Measurements from ENCODE around the gene MED12L.

MED12L gene

DNA sequence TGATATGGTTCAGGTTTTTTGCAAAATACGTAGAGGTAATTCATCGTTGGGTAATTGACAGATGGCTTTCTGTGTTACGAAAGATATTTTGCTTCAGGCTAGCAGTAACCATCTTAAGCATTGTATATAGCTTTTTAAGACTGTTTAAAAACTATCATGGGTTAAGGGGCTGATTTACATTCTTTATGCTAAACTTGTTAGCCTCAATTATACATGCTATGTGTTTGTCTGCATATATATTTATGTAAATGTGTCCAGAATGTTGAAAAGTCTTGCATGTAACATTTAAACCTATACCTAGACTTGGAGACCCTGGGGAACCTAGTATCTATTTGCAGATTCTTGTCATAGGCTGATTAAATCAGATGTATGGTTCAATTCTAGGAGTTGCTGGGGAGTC lies 204.0 kb downstream of the MED12L start:
- Histone ChIP-seq H3K9me3 (ENCODE audit: control insufficient read depth in 1 of 2, low read length in 2 of 2) (no peaks in the 10 kb centered on the region), H3K36me3 (ENCODE audit: control insufficient read depth in 1 of 2, insufficient read depth in 2 of 2, low read length in 2 of 2) (no peaks in the 10 kb centered on the region), H3K4me3 (ENCODE audit: low read depth in 1 of 2, low read length in 2 of 2) (no peak overlapping the region), H3K27me3 (ENCODE audit: low read depth, low read length) (no peaks in the 10 kb centered on the region), H3K27ac (ENCODE audit: low read length) (no peak overlapping the region), H3K4me1 (ENCODE audit: control insufficient read depth in 1 of 2, insufficient read depth in 2 of 2, low read length in 2 of 2) (peaks cover 0 to 1% of the 10 kb centered on the region in 2 donors)

DNA sequence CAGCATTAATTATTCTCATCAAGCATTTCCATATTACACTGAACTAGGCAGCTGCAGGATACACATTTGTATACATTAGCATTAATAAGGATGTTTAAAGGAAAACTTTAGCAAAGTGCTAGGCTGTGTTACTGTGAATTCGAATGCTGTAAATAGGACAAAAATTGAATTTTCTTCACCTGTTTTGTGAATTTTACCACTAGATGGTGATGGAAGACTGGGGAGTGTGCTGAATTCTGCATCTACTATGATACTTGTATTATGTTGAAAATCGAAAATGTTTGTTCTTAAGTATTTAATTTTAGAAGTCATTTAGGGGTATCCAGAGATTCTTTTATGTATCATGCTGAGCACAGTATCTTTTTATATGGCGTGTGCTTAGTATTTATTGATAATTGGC lies 205.2 kb downstream of the MED12L start:
- Histone ChIP-seq H3K36me3 (ENCODE audit: control insufficient read depth in 1 of 2, insufficient read depth in 2 of 2, low read length in 2 of 2) (no peaks in the 10 kb centered on the region), H3K27me3 (ENCODE audit: low read depth, low read length) (no peaks in the 10 kb centered on the region), H3K4me3 (ENCODE audit: low read depth in 1 of 2, low read length in 2 of 2) (no peak overlapping the region), H3K4me1 (ENCODE audit: control insufficient read depth in 1 of 2, insufficient read depth in 2 of 2, low read length in 2 of 2) (no peaks in the 10 kb centered on the region), H3K27ac (ENCODE audit: low read length) (no peak overlapping the region), H3K9me3 (ENCODE audit: control insufficient read depth in 1 of 2, low read length in 2 of 2) (no peaks in the 10 kb centered on the region)

DNA sequence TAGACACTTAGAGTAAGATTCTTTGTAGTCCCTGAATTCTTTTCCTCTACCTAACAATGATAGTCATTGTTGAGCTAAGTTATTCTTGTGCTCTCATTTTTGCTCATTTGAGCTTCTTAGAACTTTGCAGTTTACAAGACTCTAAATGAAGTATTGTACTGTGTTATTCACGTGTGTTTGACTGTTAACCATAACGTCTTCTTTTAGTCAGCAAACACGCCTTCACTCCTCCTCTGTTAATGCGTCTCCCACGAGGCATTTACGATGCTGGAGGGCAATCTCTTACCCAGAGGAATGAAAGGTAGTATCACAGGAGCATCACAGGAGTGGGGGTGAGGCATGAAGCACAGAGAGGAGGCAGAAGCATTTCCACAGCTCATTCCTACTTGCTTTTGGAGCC lies 207.7 kb downstream of the MED12L start:
- Histone ChIP-seq H3K4me1 (ENCODE audit: control insufficient read depth in 1 of 2, insufficient read depth in 2 of 2, low read length in 2 of 2) (no peaks in the 10 kb centered on the region), H3K27ac (ENCODE audit: low read length) (no peak overlapping the region), H3K36me3 (ENCODE audit: control insufficient read depth in 1 of 2, insufficient read depth in 2 of 2, low read length in 2 of 2) (no peaks in the 10 kb centered on the region), H3K9me3 (ENCODE audit: control insufficient read depth in 1 of 2, low read length in 2 of 2) (no peaks in the 10 kb centered on the region), H3K27me3 (ENCODE audit: low read depth, low read length) (no peaks in the 10 kb centered on the region), H3K4me3 (ENCODE audit: low read depth in 1 of 2, low read length in 2 of 2) (no peak overlapping the region)

DNA sequence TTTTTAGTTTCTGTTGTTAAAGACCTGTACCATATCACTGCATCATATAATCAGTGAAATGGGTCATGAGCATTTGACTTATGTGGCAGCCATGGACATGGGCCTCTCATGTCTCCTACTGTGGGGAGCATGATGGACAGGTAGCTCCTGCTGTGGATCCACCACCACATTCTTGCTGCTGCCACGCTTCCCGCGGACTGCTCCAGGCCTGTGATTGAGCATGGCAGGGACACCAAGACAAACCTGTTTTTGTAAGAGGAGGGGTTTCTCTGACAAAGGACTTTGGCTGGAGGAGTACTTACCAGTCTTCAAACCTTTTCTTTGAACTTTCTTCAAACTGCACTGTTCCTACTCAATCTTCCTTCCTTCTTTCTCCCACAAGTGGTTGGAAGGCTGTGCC lies 210.8 kb downstream of the MED12L start:
- no peaks in the 10 kb centered on the region for H3K36me3 ChIP-seq (ENCODE audit: control insufficient read depth in 1 of 2, insufficient read depth in 2 of 2, low read length in 2 of 2)
- no peaks in the 10 kb centered on the region for H3K4me1 ChIP-seq (ENCODE audit: control insufficient read depth in 1 of 2, insufficient read depth in 2 of 2, low read length in 2 of 2)
- H3K9me3 ChIP-seq (ENCODE audit: control insufficient read depth in 1 of 2, low read length in 2 of 2) = no peaks in the 10 kb centered on the region
- H3K27me3 ChIP-seq (ENCODE audit: low read depth, low read length) = no peaks in the 10 kb centered on the region
- H3K27ac ChIP-seq (ENCODE audit: low read length) = no peak overlapping the region
- H3K4me3 ChIP-seq (ENCODE audit: low read depth in 1 of 2, low read length in 2 of 2) = no peak overlapping the region

DNA sequence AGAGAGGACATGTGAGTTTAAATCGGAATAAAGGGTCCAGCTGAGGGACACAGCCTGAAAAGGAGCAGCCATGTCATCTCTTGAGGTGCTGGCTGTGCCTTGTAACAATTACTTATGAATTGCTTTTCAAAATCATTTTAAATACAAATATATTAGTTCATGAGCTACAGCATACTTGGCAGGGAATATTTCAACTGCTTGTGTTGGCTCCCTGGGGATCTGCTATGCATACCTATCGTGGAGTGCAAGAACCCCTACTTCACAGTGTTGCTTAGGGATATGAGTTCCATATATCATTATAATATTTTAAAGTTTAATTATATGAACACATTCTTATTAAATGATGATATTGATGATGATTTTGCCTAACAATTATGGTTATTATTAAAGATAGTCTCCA lies 212.0 kb downstream of the MED12L start:
- no peaks in the 10 kb centered on the region for H3K9me3 ChIP-seq (ENCODE audit: control insufficient read depth in 1 of 2, low read length in 2 of 2)
- no peaks in the 10 kb centered on the region for H3K27me3 ChIP-seq (ENCODE audit: low read depth, low read length)
- H3K4me3 ChIP-seq (ENCODE audit: low read depth in 1 of 2, low read length in 2 of 2) = no peak overlapping the region
- H3K36me3 ChIP-seq (ENCODE audit: control insufficient read depth in 1 of 2, insufficient read depth in 2 of 2, low read length in 2 of 2) = no peaks in the 10 kb centered on the region
- H3K4me1 ChIP-seq (ENCODE audit: control insufficient read depth in 1 of 2, insufficient read depth in 2 of 2, low read length in 2 of 2) = no peaks in the 10 kb centered on the region
- no peak overlapping the region for H3K27ac ChIP-seq (ENCODE audit: low read length)

DNA sequence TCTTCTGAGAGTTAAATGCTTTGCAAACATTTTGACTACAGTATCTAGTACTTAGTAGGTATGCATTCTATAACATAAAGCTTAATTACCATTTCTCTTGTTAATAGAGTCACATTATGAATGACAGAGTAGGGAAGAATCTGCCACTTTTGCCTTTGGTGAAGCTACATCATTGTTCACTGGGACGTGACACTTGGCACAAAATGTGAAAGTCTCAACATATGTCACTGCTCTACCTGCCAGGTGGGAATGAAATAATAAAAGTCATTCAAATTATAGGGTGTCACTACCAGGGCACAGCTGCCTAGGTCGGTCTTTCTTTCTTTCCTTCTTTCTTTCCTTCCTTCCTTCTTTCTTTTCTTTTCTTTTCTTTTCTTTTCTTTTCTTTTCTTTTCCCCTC lies 213.5 kb downstream of the MED12L start:
- no peaks in the 10 kb centered on the region for H3K9me3 ChIP-seq (ENCODE audit: control insufficient read depth in 1 of 2, low read length in 2 of 2)
- no peaks in the 10 kb centered on the region for H3K4me1 ChIP-seq (ENCODE audit: control insufficient read depth in 1 of 2, insufficient read depth in 2 of 2, low read length in 2 of 2)
- H3K4me3 ChIP-seq (ENCODE audit: low read depth in 1 of 2, low read length in 2 of 2) = no peak overlapping the region
- H3K36me3 ChIP-seq (ENCODE audit: control insufficient read depth in 1 of 2, insufficient read depth in 2 of 2, low read length in 2 of 2) = no peaks in the 10 kb centered on the region
- H3K27me3 ChIP-seq (ENCODE audit: low read depth, low read length) = no peaks in the 10 kb centered on the region
- H3K27ac ChIP-seq (ENCODE audit: low read length) = no peak overlapping the region

DNA sequence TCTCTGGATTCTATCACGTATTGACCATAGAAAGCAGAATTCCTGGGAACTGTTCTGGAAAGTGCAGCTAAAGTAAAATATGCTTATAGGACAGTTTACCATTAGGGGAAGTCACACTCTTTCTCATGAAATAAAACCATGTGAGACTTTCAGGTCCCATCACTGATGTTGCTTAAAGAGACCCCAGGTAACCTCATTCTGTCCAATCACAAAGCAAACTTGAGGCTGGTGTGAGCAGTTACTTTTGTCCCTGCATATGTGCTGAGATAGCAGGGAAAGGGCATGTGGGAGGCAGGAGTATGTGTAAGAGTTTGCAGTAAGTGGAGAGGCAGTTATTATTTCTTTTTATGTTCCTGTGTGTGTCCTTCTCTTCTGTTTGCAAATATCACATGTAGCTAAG lies 215.1 kb downstream of the MED12L start:
- H3K9me3 ChIP-seq (ENCODE audit: control insufficient read depth in 1 of 2, low read length in 2 of 2) = no peaks in the 10 kb centered on the region
- no peaks in the 10 kb centered on the region for H3K27me3 ChIP-seq (ENCODE audit: low read depth, low read length)
- H3K36me3 ChIP-seq (ENCODE audit: control insufficient read depth in 1 of 2, insufficient read depth in 2 of 2, low read length in 2 of 2) = no peaks in the 10 kb centered on the region
- no peak overlapping the region for H3K4me3 ChIP-seq (ENCODE audit: low read depth in 1 of 2, low read length in 2 of 2)
- H3K27ac ChIP-seq (ENCODE audit: low read length) = no peak overlapping the region
- H3K4me1 ChIP-seq (ENCODE audit: control insufficient read depth in 1 of 2, insufficient read depth in 2 of 2, low read length in 2 of 2) = no peaks in the 10 kb centered on the region

DNA sequence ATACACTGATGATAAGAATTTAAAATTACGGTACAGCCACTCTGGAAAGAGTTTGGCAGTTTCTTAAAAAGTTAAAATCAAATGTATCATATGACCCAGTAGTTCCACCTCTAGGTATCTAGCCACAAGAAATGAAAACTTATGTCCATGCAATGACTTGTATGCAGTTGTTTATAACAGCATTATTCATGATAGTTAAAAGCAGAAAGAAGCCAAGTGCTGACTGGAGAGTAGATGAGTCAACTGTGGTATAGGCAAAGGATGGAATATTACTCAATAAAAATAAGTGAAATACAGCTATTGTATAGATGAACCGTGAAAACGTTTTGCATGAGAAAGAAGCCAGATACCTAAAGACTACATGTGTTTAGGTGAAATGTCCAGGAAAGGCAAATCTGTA lies 216.3 kb downstream of the MED12L start:
- H3K4me1 ChIP-seq (ENCODE audit: control insufficient read depth in 1 of 2, insufficient read depth in 2 of 2, low read length in 2 of 2) = no peaks in the 10 kb centered on the region
- H3K27ac ChIP-seq (ENCODE audit: low read length) = no peak overlapping the region
- H3K36me3 ChIP-seq (ENCODE audit: control insufficient read depth in 1 of 2, insufficient read depth in 2 of 2, low read length in 2 of 2) = no peaks in the 10 kb centered on the region
- H3K27me3 ChIP-seq (ENCODE audit: low read depth, low read length) = no peaks in the 10 kb centered on the region
- H3K4me3 ChIP-seq (ENCODE audit: low read depth in 1 of 2, low read length in 2 of 2) = no peak overlapping the region
- H3K9me3 ChIP-seq (ENCODE audit: control insufficient read depth in 1 of 2, low read length in 2 of 2) = no peaks in the 10 kb centered on the region

DNA sequence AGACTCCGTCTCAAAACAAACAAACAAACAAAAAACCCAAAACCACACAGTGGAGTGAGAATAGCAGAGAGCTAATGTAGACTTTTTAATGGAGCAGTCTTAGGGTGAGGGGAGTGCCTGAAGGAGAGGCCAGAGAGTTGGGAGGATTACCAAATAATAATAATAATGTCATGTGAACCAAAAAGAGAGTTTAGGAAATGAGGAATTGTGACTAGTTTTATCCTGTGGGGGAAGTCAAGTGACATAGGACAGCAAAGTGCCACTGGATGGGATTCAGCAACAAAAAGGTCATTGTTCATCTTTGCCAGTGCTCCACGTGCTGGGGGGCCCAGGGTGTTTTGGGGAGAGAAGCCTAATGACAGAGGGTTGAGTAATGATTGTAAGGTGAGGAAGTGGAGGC lies 218.3 kb downstream of the MED12L start:
- no peaks in the 10 kb centered on the region for H3K4me1 ChIP-seq (ENCODE audit: control insufficient read depth in 1 of 2, insufficient read depth in 2 of 2, low read length in 2 of 2)
- H3K27me3 ChIP-seq (ENCODE audit: low read depth, low read length) = no peaks in the 10 kb centered on the region
- H3K4me3 ChIP-seq (ENCODE audit: low read depth in 1 of 2, low read length in 2 of 2) = no peak overlapping the region
- no peaks in the 10 kb centered on the region for H3K9me3 ChIP-seq (ENCODE audit: control insufficient read depth in 1 of 2, low read length in 2 of 2)
- no peak overlapping the region for H3K27ac ChIP-seq (ENCODE audit: low read length)
- H3K36me3 ChIP-seq (ENCODE audit: control insufficient read depth in 1 of 2, insufficient read depth in 2 of 2, low read length in 2 of 2) = no peaks in the 10 kb centered on the region

DNA sequence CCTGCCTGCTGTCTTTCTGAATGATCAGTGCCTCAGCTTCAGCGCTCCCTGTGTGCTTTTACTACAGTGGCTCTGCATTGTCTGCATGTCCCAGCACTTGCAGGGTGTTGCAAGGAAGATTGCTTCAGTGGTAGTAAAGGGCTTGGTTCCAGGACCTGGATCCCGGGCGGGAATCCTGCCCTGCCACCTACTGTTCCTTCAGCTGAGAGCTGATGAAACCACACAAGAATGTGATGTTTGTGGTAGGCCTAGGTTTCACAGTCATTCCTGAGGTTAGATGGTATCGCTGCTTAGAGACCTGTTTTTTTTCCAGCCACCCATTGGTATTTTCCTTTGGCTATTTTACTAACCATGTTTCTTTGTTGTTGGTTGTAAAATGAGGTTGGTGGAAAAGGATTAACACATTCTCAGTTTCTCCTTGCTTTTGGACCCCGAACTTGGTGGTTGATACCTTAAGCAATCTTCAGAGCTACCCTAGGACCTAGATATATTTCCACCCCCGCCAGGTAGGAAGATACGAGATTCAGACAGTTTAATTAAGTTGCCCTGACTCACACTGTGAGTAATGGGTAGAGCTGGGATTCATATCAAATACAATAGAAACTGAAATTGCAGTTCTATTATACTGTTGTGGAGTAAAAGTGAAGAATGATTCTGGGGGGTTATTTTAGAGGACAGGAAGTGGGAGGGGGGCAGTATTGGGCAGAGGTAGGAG lies 219.8 kb downstream of the MED12L start:
- H3K27me3 ChIP-seq (ENCODE audit: low read depth, low read length) = no peaks in the 10 kb centered on the region
- H3K36me3 ChIP-seq (ENCODE audit: control insufficient read depth in 1 of 2, insufficient read depth in 2 of 2, low read length in 2 of 2) = no peaks in the 10 kb centered on the region
- H3K27ac ChIP-seq (ENCODE audit: low read length) = no peak overlapping the region
- H3K9me3 ChIP-seq (ENCODE audit: control insufficient read depth in 1 of 2, low read length in 2 of 2) = no peaks in the 10 kb centered on the region
- H3K4me3 ChIP-seq (ENCODE audit: low read depth in 1 of 2, low read length in 2 of 2) = no peak overlapping the region
- no peaks in the 10 kb centered on the region for H3K4me1 ChIP-seq (ENCODE audit: control insufficient read depth in 1 of 2, insufficient read depth in 2 of 2, low read length in 2 of 2)

DNA sequence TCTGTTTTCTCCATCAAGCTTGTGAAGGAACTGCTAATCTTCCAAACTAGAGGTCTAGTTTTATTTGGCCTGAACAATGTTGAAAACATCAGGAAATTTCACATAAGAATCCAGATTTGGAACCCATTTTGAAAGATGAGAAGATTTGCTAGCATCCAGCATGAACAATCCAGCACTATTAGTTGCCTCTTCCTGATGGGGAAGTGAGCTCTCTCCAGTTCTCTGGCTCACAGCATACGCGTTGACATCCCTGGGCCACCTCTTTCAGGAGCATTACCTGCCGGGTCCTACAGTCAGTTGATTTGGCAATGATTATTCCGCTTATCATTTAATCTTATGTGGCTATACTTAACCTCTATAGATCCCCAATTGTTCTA lies 220.3 kb downstream of the MED12L start:
- Histone ChIP-seq H3K27me3 (ENCODE audit: low read depth, low read length) (no peaks in the 10 kb centered on the region), H3K27ac (ENCODE audit: low read length) (no peak overlapping the region), H3K9me3 (ENCODE audit: control insufficient read depth in 1 of 2, low read length in 2 of 2) (no peaks in the 10 kb centered on the region), H3K36me3 (ENCODE audit: control insufficient read depth in 1 of 2, insufficient read depth in 2 of 2, low read length in 2 of 2) (no peaks in the 10 kb centered on the region), H3K4me3 (ENCODE audit: low read depth in 1 of 2, low read length in 2 of 2) (no peak overlapping the region), H3K4me1 (ENCODE audit: control insufficient read depth in 1 of 2, insufficient read depth in 2 of 2, low read length in 2 of 2) (no peaks in the 10 kb centered on the region)

DNA sequence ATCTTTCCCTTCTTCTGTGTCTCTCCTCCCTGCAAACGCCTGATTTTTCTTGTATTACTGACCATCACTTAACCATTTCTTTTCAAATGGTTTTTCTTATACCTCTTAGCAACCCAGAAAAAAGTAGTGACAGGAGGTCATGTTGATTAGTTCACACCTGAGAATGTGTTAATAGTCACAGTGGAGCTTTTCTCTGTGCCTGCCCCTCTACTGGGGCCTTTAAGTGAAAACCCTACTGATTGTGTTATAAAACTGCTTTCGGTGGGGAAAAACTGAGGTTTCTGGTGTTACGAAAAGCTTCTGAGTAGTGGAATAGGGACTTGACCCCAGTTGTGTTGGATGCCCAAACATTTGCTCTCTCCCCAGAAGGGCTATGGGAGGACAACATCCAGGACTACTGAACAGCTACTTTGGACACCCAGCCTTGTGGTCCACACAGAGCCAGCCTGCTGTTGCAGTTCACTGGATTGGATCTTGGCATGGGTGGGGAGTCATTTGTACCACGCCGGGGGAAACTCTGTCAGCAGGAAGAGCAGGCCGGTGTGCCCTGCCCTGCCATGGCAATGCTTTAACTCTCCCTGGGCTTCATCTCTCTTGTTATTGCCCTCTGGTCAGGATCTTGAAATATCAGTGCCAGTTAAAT lies 220.8 kb downstream of the MED12L start:
- H3K36me3 ChIP-seq (ENCODE audit: control insufficient read depth in 1 of 2, insufficient read depth in 2 of 2, low read length in 2 of 2) = no peaks in the 10 kb centered on the region

More for the DNA sequence above, 220.8 kb downstream of the MED12L start:
- no peak overlapping the region for H3K4me3 ChIP-seq (ENCODE audit: low read depth in 1 of 2, low read length in 2 of 2)
- no peaks in the 10 kb centered on the region for H3K9me3 ChIP-seq (ENCODE audit: control insufficient read depth in 1 of 2, low read length in 2 of 2)
- H3K4me1 ChIP-seq (ENCODE audit: control insufficient read depth in 1 of 2, insufficient read depth in 2 of 2, low read length in 2 of 2) = no peaks in the 10 kb centered on the region
- H3K27ac ChIP-seq (ENCODE audit: low read length) = no peak overlapping the region
- H3K27me3 ChIP-seq (ENCODE audit: low read depth, low read length) = no peaks in the 10 kb centered on the region

Measured in muscle layer of duodenum (tissue), 2 donors.